ENCODE data around the gene C14orf180. TPM values are rescaled to one million over a fixed set of nuclear protein-coding genes. Genes with fewer than 3 reads are reported as not detected.

C14orf180 gene
- total RNA-seq, 1 experiment from 2014 or later: not detected

DNA sequence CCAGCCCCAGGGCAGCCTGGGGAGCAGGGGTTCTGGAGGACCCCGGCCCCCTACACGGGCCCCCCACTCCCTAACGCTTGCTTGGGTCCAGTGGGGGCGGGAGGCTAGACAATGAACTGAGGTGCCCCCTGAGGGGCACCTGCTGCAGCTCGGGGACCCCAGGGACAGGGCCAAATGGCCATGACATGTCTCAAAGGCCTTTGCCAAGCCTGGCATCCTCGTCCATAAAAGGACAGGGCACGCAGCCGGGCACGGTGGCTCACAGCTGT lies 11.7 kb upstream of the C14orf180 start:
- no peak overlapping the region for H3T11ph ChIP-seq (ENCODE audit: low read length)
- H3K9me3 ChIP-seq (ENCODE audit: control insufficient read depth, low read depth, low read length): no peaks in the 10 kb centered on the region
- no peak overlapping the region for H3K14ac ChIP-seq (ENCODE audit: insufficient read depth, low read length)
- no peak overlapping the region for H3K56ac ChIP-seq (ENCODE audit: insufficient read length, low read depth, low read length)
- H2AFZ ChIP-seq (ENCODE audit: low read length): no peak overlapping the region
- H3K4me2 ChIP-seq (ENCODE audit: insufficient read depth, insufficient read length, low read length): no peak overlapping the region
- no peak overlapping the region for H3K18ac ChIP-seq (ENCODE audit: insufficient read length, low read depth, low read length)
- H3K4me3 Mint-ChIP-seq: no peak overlapping the region
- no peak overlapping the region for H2BK15ac ChIP-seq (ENCODE audit: low read depth, low read length)
- no peak overlapping the region for H3K9ac ChIP-seq (ENCODE audit: extremely low read depth, insufficient read length, low read length)
- no peak overlapping the region for H3K27ac ChIP-seq (ENCODE audit: insufficient read length, low read depth, low read length)
- no peaks in the 10 kb centered on the region for H3K79me1 ChIP-seq (ENCODE audit: insufficient read depth, low read depth, low read length, poor library complexity, severe bottlenecking)
- DNase-seq: no peak
- no peak overlapping the region for H2BK12ac ChIP-seq (ENCODE audit: insufficient read length, low read depth, low read length)
- no peak overlapping the region for H3K27ac Mint-ChIP-seq
- peaks cover 0 to 9% of the 10 kb centered on the region in 2 experiments; a peak in 2 of 4 replicates for H3K4me1 Mint-ChIP-seq
- H4K20me1 ChIP-seq (ENCODE audit: control insufficient read depth, insufficient read depth, insufficient read length): no peaks in the 10 kb centered on the region
- no peak overlapping the region for H4K5ac ChIP-seq (ENCODE audit: insufficient read length, low read depth, low read length)
- H3K4me1 ChIP-seq (ENCODE audit: insufficient read depth, low read length): no peaks in the 10 kb centered on the region
- H3K4ac ChIP-seq (ENCODE audit: low read depth, low read length): no peak overlapping the region
- no peak overlapping the region for H4K91ac ChIP-seq (ENCODE audit: insufficient read length, low read depth, low read length)
- no peaks in the 10 kb centered on the region; a peak in 1 of 7 replicates for H3K36me3 Mint-ChIP-seq (ENCODE audit: insufficient read depth in 1 of 3, low read depth in 3 of 3)
- H3K27me3 Mint-ChIP-seq (ENCODE audit: low read depth): peaks cover 2% of the 10 kb centered on the region; the same call in 1 of the 2 replicates
- TF ChIP-seq, protein P1, sequence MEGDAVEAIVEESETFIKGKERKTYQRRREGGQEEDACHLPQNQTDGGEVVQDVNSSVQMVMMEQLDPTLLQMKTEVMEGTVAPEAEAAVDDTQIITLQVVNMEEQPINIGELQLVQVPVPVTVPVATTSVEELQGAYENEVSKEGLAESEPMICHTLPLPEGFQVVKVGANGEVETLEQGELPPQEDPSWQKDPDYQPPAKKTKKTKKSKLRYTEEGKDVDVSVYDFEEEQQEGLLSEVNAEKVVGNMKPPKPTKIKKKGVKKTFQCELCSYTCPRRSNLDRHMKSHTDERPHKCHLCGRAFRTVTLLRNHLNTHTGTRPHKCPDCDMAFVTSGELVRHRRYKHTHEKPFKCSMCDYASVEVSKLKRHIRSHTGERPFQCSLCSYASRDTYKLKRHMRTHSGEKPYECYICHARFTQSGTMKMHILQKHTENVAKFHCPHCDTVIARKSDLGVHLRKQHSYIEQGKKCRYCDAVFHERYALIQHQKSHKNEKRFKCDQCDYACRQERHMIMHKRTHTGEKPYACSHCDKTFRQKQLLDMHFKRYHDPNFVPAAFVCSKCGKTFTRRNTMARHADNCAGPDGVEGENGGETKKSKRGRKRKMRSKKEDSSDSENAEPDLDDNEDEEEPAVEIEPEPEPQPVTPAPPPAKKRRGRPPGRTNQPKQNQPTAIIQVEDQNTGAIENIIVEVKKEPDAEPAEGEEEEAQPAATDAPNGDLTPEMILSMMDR (conservative IDR thresholded peaks at IDR 0.05): no peak
- no peak overlapping the region for H2BK120ac ChIP-seq (ENCODE audit: low read depth, low read length, poor library complexity, severe bottlenecking)
- H3K27me3 ChIP-seq (ENCODE audit: insufficient read depth, low read length): no peaks in the 10 kb centered on the region
- H4K8ac ChIP-seq (replicated peaks; ENCODE audit: insufficient read length, low read depth, low read length): no peak overlapping the region
- no peak overlapping the region for H2BK20ac ChIP-seq (ENCODE audit: low read depth, low read length, poor library complexity, severe bottlenecking)
- H3K79me2 ChIP-seq (ENCODE audit: insufficient read depth, low read length): no peaks in the 10 kb centered on the region
- no peak overlapping the region for H2BK5ac ChIP-seq (ENCODE audit: insufficient read length, low read length)
- no peak overlapping the region for H2AK5ac ChIP-seq (ENCODE audit: insufficient read length, low read length)
- no peak overlapping the region for H3K23ac ChIP-seq (ENCODE audit: insufficient read length, low read depth, low read length)
- WGBS (ENCODE audit: extremely low coverage, insufficient read length, low lambda C conversion rate): no CpG with 5 or more reads among the region's 9 CpGs
- no peaks in the 10 kb centered on the region for H3K23me2 ChIP-seq (ENCODE audit: insufficient read length, low read depth, low read length, poor library complexity, severe bottlenecking)
- no peaks in the 10 kb centered on the region for H3K9me3 Mint-ChIP-seq

Data from H9 (cell line).